CD4-positive, alpha-beta T cell (primary cell): ENCODE results near the gene CHRNA5. TPM values are rescaled to one million over a fixed set of nuclear protein-coding genes. Genes with fewer than 3 reads are reported as not detected.
"Not testable (repeated sequence)": the region's sequence is repeated elsewhere in the genome, so short reads cannot be mapped to it uniquely, and the experiment has no call there.

ENCODE experiments used
- ATAC-seq: fragments of 200-7000 bp; cut with Tn5 transposase; one replicate; pipeline ENCODE4 v1.10.0; 2022; ENCODE audit warnings: mild to moderate bottlenecking; ENCODE audit not compliant: poor library complexity
- CTCF ChIA-PET: fragments of 350-600 bp; sonication (Branson Sonifier 250); formaldehyde crosslinking; loops from one replicate; lab custom pipeline; 2021; ENCODE audit warnings: antibody characterized with exemption, inconsistent platforms; lab: Charles Lee
- POLR2A ChIA-PET: fragments of 350-600 bp; sonication (Branson Sonifier 250); formaldehyde crosslinking; loops from one replicate; lab custom pipeline; 2021; ENCODE audit warnings: antibody characterized with exemption, inconsistent platforms; lab: Charles Lee
- DNase-seq, 14 experiments: peaks; one replicate each; pipeline ENCODE4 v3.0.0-alpha.2; 2013 to 2020; ENCODE audit warnings: mixed read lengths in 2 of 14
- H3K27ac ChIP-seq, 2 donors: one replicate each; pipeline versions ENCODE4 v1.5.1 to v1.7.0; 2013; ENCODE audit warnings: low read length in 2 of 2, low read depth in 1 of 2, mild to moderate bottlenecking in 1 of 2
- H3K27me3 ChIP-seq, 2 experiments: 1 replicate in 1 of 2; 2 replicates in 1 of 2; pipeline versions ENCODE4 v1.6.1 to v1.7.0; 2013; ENCODE audit warnings: low read length in 2 of 2, control low read depth in 1 of 2, mild to moderate bottlenecking in 1 of 2, moderate library complexity in 1 of 2; ENCODE audit not compliant: insufficient read depth in 2 of 2, control insufficient read depth in 1 of 2
- H3K36me3 ChIP-seq: one replicate; pipeline ENCODE4 v1.6.1; 2013; ENCODE audit warnings: low read length, control low read depth; ENCODE audit not compliant: insufficient read depth
- H3K4me1 ChIP-seq: one replicate; pipeline ENCODE4 v1.6.1; 2013; ENCODE audit warnings: low read length, control low read depth; ENCODE audit not compliant: insufficient read depth
- H3K4me3 ChIP-seq: one replicate; pipeline ENCODE4 v1.5.1; 2013; ENCODE audit warnings: mild to moderate bottlenecking, low read length, moderate library complexity
- H3K9me3 ChIP-seq, 2 experiments: 1 replicate in 1 of 2; 2 replicates in 1 of 2; pipeline versions ENCODE4 v1.6.1 to v1.7.0; 2013; ENCODE audit warnings: low read length in 2 of 2, mild to moderate bottlenecking in 2 of 2, control low read depth in 1 of 2, moderate library complexity in 1 of 2; ENCODE audit not compliant: control insufficient read depth in 1 of 2, insufficient read depth in 1 of 2
- H3K27ac Mint-ChIP-seq: one replicate; pipeline ENCODE4 v1.8.0; 2020; ENCODE audit warnings: mixed read lengths
- H3K27me3 Mint-ChIP-seq: one replicate; pipeline ENCODE4 v1.8.0; 2021; ENCODE audit warnings: mixed read lengths
- H3K36me3 Mint-ChIP-seq: one replicate; pipeline ENCODE4 v1.8.0; 2021; ENCODE audit warnings: low read depth, mixed read lengths
- H3K4me1 Mint-ChIP-seq: one replicate; pipeline ENCODE4 v1.8.0; 2021; ENCODE audit warnings: low read depth, mixed read lengths
- H3K4me3 Mint-ChIP-seq: one replicate; pipeline ENCODE4 v1.8.0; 2020; ENCODE audit warnings: mild to moderate bottlenecking, mixed read lengths
- H3K9me3 Mint-ChIP-seq: one replicate; pipeline ENCODE4 v1.8.0; 2020; ENCODE audit warnings: mixed read lengths
- intact Hi-C, 2 experiments: fragments of 100-400 bp; cut with DNase I in 1 of 2; cut with micrococcal nuclease in 1 of 2; formaldehyde crosslinking; loops; one replicate each; pipeline versions ENCODE4 v1.15.1 to v1.9.0; 2023 to 2025; cut with DNase I, micrococcal nuclease
- total RNA-seq, 174 experiments: library from RNA in 2 of 174; stranded (reverse) in 2 of 174; gene quantifications; one replicate each; pipeline ENCODE4 v1.2.3 and lab custom pipeline; 2021 to 2026
- TF ChIP-seq, protein P1 (sequence below): fragments of 200-600 bp; IDR thresholded peaks from one replicate; pipeline ENCODE4 v1.8.0; 2022; ENCODE audit warnings: antibody characterized with exemption, mild to moderate bottlenecking

The CHRNA5 gene
- total RNA-seq, 2 experiments from 2014 or later = 0.25 TPM

GRCh38 chr15:78604420-78604819 lies 39.1 kb downstream of the CHRNA5 start:
- POLR2A ChIA-PET = no interaction called here
- intact Hi-C loops = no loop called here

GRCh38 chr15:78605201-78605600 lies 39.9 kb downstream of the CHRNA5 start:
- no peak for ATAC-seq
- Mint-ChIP-seq H3K27me3 (peaks cover 4% of the 10 kb centered on the region), H3K9me3 (no peaks in the 10 kb centered on the region)

More at GRCh38 chr15:78604420-78604819, 39.1 kb downstream of the CHRNA5 start:
- no peaks in the 10 kb centered on the region for H3K36me3 Mint-ChIP-seq
- H3K4me3 ChIP-seq = no peak overlapping the region
- no peak for ATAC-seq
- CTCF ChIA-PET = no interaction called here
- no peaks in the 10 kb centered on the region for H3K4me1 ChIP-seq
- H3K27me3 ChIP-seq = peaks cover 0 to 2% of the 10 kb centered on the region in 2 experiments
- H3K27me3 Mint-ChIP-seq = peaks cover 4% of the 10 kb centered on the region
- no peaks in the 10 kb centered on the region for H3K36me3 ChIP-seq
- no peaks in the 10 kb centered on the region for H3K4me1 Mint-ChIP-seq
- TF ChIP-seq, protein P1, sequence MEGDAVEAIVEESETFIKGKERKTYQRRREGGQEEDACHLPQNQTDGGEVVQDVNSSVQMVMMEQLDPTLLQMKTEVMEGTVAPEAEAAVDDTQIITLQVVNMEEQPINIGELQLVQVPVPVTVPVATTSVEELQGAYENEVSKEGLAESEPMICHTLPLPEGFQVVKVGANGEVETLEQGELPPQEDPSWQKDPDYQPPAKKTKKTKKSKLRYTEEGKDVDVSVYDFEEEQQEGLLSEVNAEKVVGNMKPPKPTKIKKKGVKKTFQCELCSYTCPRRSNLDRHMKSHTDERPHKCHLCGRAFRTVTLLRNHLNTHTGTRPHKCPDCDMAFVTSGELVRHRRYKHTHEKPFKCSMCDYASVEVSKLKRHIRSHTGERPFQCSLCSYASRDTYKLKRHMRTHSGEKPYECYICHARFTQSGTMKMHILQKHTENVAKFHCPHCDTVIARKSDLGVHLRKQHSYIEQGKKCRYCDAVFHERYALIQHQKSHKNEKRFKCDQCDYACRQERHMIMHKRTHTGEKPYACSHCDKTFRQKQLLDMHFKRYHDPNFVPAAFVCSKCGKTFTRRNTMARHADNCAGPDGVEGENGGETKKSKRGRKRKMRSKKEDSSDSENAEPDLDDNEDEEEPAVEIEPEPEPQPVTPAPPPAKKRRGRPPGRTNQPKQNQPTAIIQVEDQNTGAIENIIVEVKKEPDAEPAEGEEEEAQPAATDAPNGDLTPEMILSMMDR = no peak
- H3K9me3 ChIP-seq = no peaks in the 10 kb centered on the region
- no peak overlapping the region for H3K27ac ChIP-seq
- no peak overlapping the region for H3K27ac Mint-ChIP-seq
- no peak overlapping the region for H3K4me3 Mint-ChIP-seq
- DNase-seq = no peak
- no peaks in the 10 kb centered on the region for H3K9me3 Mint-ChIP-seq

GRCh38 chr15:78605680-78606079 lies 40.4 kb downstream of the CHRNA5 start:
- Histone ChIP-seq H3K4me3 (no peak overlapping the region), H3K9me3 (no peaks in the 10 kb centered on the region), H3K27me3 (peaks cover 0 to 2% of the 10 kb centered on the region in 2 experiments), H3K27ac (no peak overlapping the region), H3K4me1 (no peaks in the 10 kb centered on the region), H3K36me3 (no peaks in the 10 kb centered on the region)
- Mint-ChIP-seq H3K36me3 (no peaks in the 10 kb centered on the region), H3K27me3 (peaks cover 4% of the 10 kb centered on the region), H3K4me3 (no peak overlapping the region), H3K4me1 (no peaks in the 10 kb centered on the region), H3K27ac (no peak overlapping the region), H3K9me3 (no peaks in the 10 kb centered on the region)
- CTCF ChIA-PET = no interaction called here
- POLR2A ChIA-PET = no interaction called here
- intact Hi-C loops = no loop called here
- no peak for DNase-seq
- ATAC-seq = no peak
- TF ChIP-seq, protein P1 = no peak

More at GRCh38 chr15:78605201-78605600, 39.9 kb downstream of the CHRNA5 start:
- no peak overlapping the region for H3K4me3 Mint-ChIP-seq
- H3K36me3 Mint-ChIP-seq = no peaks in the 10 kb centered on the region
- peaks cover 0 to 2% of the 10 kb centered on the region in 2 experiments for H3K27me3 ChIP-seq
- no peak overlapping the region for H3K4me3 ChIP-seq
- TF ChIP-seq, protein P1 = no peak
- intact Hi-C loops = no loop called here
- H3K27ac ChIP-seq = no peak overlapping the region
- CTCF ChIA-PET = no interaction called here
- POLR2A ChIA-PET = no interaction called here
- DNase-seq = no peak
- no peaks in the 10 kb centered on the region for H3K9me3 ChIP-seq
- no peaks in the 10 kb centered on the region for H3K4me1 Mint-ChIP-seq
- no peaks in the 10 kb centered on the region for H3K36me3 ChIP-seq
- no peak overlapping the region for H3K27ac Mint-ChIP-seq
- H3K4me1 ChIP-seq = no peaks in the 10 kb centered on the region

GRCh38 chr15:78609551-78609950 lies 44.2 kb downstream of the CHRNA5 start:
- H3K4me3 Mint-ChIP-seq, H3K36me3 Mint-ChIP-seq, POLR2A ChIA-PET, intact Hi-C loops, H3K27ac Mint-ChIP-seq, CTCF ChIA-PET, H3K4me3 ChIP-seq, H3K9me3 Mint-ChIP-seq, H3K27me3 Mint-ChIP-seq, H3K4me1 Mint-ChIP-seq, H3K4me1 ChIP-seq, DNase-seq, H3K36me3 ChIP-seq, ATAC-seq, H3K27ac ChIP-seq, H3K27me3 ChIP-seq, H3K9me3 ChIP-seq: not testable (repeated sequence)
